DOHH2 (cell line): Measurements from ENCODE around the gene TNFAIP3.

Source experiments
- H3F3A ChIP-seq: fragments of 200-600 bp; sonication (generic), shearing (Covaris generic); 2 replicates; pipeline ENCODE4 v1.6.0; 2016; ENCODE audit warnings: antibody characterized with exemption, mild to moderate bottlenecking; ENCODE audit not compliant: control insufficient read depth, insufficient read depth
- H3K27ac ChIP-seq: fragments of 200-600 bp; sonication (generic); 2 replicates; pipeline ENCODE4 v1.5.1; 2014; ENCODE audit warnings: low read depth, mild to moderate bottlenecking, low read length, moderate library complexity
- H3K27me3 ChIP-seq: fragments of 200-600 bp; sonication (generic); 2 replicates; pipeline ENCODE4 v1.6.1; 2014; ENCODE audit warnings: mild to moderate bottlenecking, low read length, mixed read lengths; ENCODE audit not compliant: control insufficient read depth
- H3K36me3 ChIP-seq: fragments of 200-600 bp; sonication (generic); 2 replicates; pipeline ENCODE4 v1.6.1; 2014; ENCODE audit warnings: mild to moderate bottlenecking, low read length, moderate library complexity, mixed read lengths; ENCODE audit not compliant: control insufficient read depth
- H3K4me1 ChIP-seq: fragments of 200-600 bp; sonication (generic); 2 replicates; pipeline ENCODE4 v1.6.1; 2014; ENCODE audit warnings: mild to moderate bottlenecking, low read length, mixed read lengths; ENCODE audit not compliant: control insufficient read depth
- H3K4me2 ChIP-seq: fragments of 200-600 bp; sonication (generic); 2 replicates; pipeline ENCODE4 v1.6.0; 2014; ENCODE audit warnings: mild to moderate bottlenecking, low read length, moderate library complexity
- H3K4me3 ChIP-seq: fragments of 200-600 bp; sonication (generic); 2 replicates; pipeline ENCODE4 v1.5.1; 2014; ENCODE audit warnings: mild to moderate bottlenecking, low read length, mixed read lengths
- H3K79me2 ChIP-seq: fragments of 200-600 bp; sonication (generic); 2 replicates; pipeline ENCODE4 v1.6.1; 2014; ENCODE audit warnings: mild to moderate bottlenecking, low read length, mixed read lengths; ENCODE audit not compliant: control insufficient read depth
- H3K9me2 ChIP-seq: fragments of 200-600 bp; sonication (generic); replicated peaks from 2 replicates; pipeline ENCODE4 v1.6.1; 2014; ENCODE audit warnings: mild to moderate bottlenecking, low read length, mixed read lengths; ENCODE audit not compliant: control insufficient read depth
- H3K9me3 ChIP-seq: fragments of 200-600 bp; sonication (generic); 2 replicates; pipeline ENCODE4 v1.6.1; 2014; ENCODE audit warnings: antibody characterized with exemption, low read length, mixed read lengths; ENCODE audit not compliant: control insufficient read depth, insufficient read depth
- H4K20me1 ChIP-seq: fragments of 200-600 bp; sonication (generic); 2 replicates; pipeline ENCODE4 v1.6.0; 2014; ENCODE audit warnings: low read depth, mild to moderate bottlenecking, antibody characterized with exemption, low read length, moderate library complexity; ENCODE audit not compliant: control insufficient read depth, insufficient read depth
- EZH2phosphoT487 ChIP-seq: fragments of 200-600 bp; sonication (generic); IDR thresholded peaks from 2 replicates; pipeline ENCODE4 v1.6.1; 2017; ENCODE audit warnings: borderline replicate concordance, mild to moderate bottlenecking, antibody characterized with exemption, low read length, moderate library complexity, mixed read lengths
- TF ChIP-seq, protein P1 (sequence below): fragments of 200-600 bp; sonication (generic); IDR thresholded peaks from one replicate; pipeline ENCODE4 v1.5.1; 2014; ENCODE audit warnings: antibody characterized with exemption, mild to moderate bottlenecking, low read depth, low read length; ENCODE audit not compliant: poor library complexity, severe bottlenecking

Gene TNFAIP3

DNA sequence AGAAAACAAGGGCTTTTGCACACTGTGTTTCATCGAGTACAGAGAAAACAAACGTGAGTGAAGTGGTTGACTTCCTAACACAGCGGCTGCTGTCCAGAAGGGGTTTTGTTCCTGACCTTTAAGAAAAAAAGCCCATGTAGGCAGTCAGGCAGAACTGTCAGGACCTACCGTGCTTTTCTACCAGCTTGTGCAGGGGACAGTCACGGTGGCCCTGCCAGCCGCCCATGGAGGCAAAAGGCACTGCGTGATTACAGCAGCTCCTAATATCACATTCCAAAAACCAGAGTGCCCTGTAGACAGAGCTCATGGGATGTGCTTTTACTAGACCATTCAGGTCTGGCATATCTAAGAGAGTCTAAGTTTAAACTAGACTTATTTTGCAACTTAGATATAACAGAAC lies 12.2 kb downstream of the TNFAIP3 start:
- Histone ChIP-seq H3K27ac (no peak overlapping the region), H3K9me2 (no peaks in the 10 kb centered on the region), H3K4me3 (no peak overlapping the region), H3K27me3 (no peaks in the 10 kb centered on the region), H3K79me2 (no peaks in the 10 kb centered on the region), H3K9me3 (no peaks in the 10 kb centered on the region), H3F3A (no peaks in the 10 kb centered on the region), H3K4me1 (no peaks in the 10 kb centered on the region), H3K4me2 (no peak overlapping the region), H3K36me3 (peaks cover 38% of the 10 kb centered on the region), H4K20me1 (no peaks in the 10 kb centered on the region)
- TF ChIP-seq EZH2phosphoT487, result no peak
- TF ChIP-seq, protein P1, sequence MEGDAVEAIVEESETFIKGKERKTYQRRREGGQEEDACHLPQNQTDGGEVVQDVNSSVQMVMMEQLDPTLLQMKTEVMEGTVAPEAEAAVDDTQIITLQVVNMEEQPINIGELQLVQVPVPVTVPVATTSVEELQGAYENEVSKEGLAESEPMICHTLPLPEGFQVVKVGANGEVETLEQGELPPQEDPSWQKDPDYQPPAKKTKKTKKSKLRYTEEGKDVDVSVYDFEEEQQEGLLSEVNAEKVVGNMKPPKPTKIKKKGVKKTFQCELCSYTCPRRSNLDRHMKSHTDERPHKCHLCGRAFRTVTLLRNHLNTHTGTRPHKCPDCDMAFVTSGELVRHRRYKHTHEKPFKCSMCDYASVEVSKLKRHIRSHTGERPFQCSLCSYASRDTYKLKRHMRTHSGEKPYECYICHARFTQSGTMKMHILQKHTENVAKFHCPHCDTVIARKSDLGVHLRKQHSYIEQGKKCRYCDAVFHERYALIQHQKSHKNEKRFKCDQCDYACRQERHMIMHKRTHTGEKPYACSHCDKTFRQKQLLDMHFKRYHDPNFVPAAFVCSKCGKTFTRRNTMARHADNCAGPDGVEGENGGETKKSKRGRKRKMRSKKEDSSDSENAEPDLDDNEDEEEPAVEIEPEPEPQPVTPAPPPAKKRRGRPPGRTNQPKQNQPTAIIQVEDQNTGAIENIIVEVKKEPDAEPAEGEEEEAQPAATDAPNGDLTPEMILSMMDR, result no peak

DNA sequence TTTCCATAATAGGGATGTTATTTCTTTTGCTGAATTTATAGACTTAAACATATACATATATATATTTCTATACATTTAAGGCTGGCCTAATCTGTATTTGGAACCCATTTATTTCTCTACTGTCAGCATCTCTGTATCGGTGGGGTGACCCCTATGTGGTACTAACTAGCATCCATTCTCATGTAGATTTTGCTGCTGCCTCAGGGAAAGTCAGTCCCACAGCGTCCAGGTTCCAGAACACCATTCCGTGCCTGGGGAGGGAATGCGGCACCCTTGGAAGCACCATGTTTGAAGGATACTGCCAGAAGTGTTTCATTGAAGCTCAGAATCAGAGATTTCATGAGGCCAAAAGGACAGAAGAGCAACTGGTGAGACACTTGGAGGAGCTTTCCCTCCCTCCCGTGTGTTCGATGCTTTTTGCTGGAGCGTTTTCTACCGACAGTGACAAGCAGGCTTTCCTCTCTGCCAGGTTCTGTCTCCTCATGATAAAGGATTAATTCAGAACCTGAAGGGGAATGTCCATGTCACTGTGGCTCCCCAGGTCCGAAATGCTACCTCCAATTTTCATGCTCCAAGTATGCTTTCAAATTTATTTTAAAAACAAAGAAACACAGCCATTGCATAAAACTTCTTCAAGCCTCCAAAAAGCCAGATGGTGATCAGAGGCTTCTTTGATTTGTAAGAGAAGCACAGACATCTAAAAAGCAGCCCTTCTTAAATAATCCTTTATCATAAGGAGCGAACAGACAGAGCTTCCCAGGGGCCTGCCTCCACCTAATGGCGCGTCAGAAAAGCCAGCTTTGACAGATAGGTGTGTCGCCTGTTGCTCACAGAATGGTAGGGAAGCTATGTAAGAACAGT lies 13.1 kb downstream of the TNFAIP3 start:
- Histone ChIP-seq H3F3A (no peaks in the 10 kb centered on the region), H4K20me1 (no peaks in the 10 kb centered on the region), H3K4me1 (no peaks in the 10 kb centered on the region), H3K4me3 (no peak overlapping the region), H3K4me2 (no peak overlapping the region), H3K9me2 (no peaks in the 10 kb centered on the region), H3K9me3 (no peaks in the 10 kb centered on the region), H3K27ac (no peak overlapping the region), H3K36me3 (peaks cover 33% of the 10 kb centered on the region), H3K27me3 (no peaks in the 10 kb centered on the region), H3K79me2 (no peaks in the 10 kb centered on the region)
- TF ChIP-seq, protein P1, result no peak
- TF ChIP-seq EZH2phosphoT487, result no peak

DNA sequence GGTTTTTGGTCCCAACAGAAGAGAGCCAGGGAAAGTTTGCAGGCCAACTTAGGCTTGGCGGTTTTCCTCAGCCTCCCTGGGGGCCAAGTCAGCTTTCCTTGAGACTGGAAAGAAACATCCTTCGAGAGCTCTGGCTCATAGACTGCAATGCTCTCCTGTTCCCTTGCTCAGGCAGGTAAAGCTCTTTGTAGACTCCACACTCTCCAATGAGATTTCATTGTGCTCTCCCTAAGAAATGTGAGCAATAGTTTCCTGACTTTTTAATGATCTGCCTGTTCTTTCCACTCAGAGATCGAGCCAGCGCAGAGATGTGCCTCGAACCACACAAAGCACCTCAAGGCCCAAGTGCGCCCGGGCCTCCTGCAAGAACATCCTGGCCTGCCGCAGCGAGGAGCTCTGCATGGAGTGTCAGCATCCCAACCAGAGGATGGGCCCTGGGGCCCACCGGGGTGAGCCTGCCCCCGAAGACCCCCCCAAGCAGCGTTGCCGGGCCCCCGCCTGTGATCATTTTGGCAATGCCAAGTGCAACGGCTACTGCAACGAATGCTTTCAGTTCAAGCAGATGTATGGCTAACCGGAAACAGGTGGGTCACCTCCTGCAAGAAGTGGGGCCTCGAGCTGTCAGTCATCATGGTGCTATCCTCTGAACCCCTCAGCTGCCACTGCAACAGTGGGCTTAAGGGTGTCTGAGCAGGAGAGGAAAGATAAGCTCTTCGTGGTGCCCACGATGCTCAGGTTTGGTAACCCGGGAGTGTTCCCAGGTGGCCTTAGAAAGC lies 13.9 kb downstream of the TNFAIP3 start:
- Histone ChIP-seq H3K4me2 (no peak overlapping the region), H3K9me2 (no peaks in the 10 kb centered on the region), H3K27ac (no peak overlapping the region), H3K27me3 (no peaks in the 10 kb centered on the region), H3F3A (no peaks in the 10 kb centered on the region), H3K79me2 (no peaks in the 10 kb centered on the region), H3K36me3 (peaks cover 25% of the 10 kb centered on the region), H3K9me3 (no peaks in the 10 kb centered on the region), H4K20me1 (no peaks in the 10 kb centered on the region), H3K4me3 (no peak overlapping the region), H3K4me1 (no peaks in the 10 kb centered on the region)
- TF ChIP-seq, protein P1, result no peak
- TF ChIP-seq EZH2phosphoT487, result no peak
